Activated CD4-positive, alpha-beta memory T cell treated with anti-CD3 and anti-CD28 coated beads for 36 hours (primary cell): ENCODE measurements around the gene C3orf85. TPM values are rescaled to one million over a fixed set of nuclear protein-coding genes. Genes with fewer than 3 reads are reported as not detected.

Experiments
- CTCF ChIA-PET: fragments of 350-600 bp; sonication (Branson Sonifier 250); formaldehyde crosslinking; loops from one replicate; lab custom pipeline; 2021; ENCODE audit warnings: antibody characterized with exemption, inconsistent platforms; lab: Charles Lee
- POLR2A ChIA-PET: fragments of 350-600 bp; sonication (Branson Sonifier 250); formaldehyde crosslinking; loops from one replicate; lab custom pipeline; 2021; ENCODE audit warnings: antibody characterized with exemption; lab: Charles Lee
- DNase-seq: peaks from one replicate; pipeline ENCODE4 v3.0.0-alpha.2; 2020
- H3K27ac Mint-ChIP-seq: one replicate; pipeline ENCODE4 v1.8.0; 2021; ENCODE audit warnings: mixed read lengths
- H3K27me3 Mint-ChIP-seq: one replicate; pipeline ENCODE4 v1.8.0; 2021; ENCODE audit warnings: mixed read lengths
- H3K36me3 Mint-ChIP-seq: one replicate; pipeline ENCODE4 v1.8.0; 2021; ENCODE audit warnings: mixed read lengths
- H3K4me1 Mint-ChIP-seq: one replicate; pipeline ENCODE4 v1.8.0; 2021; ENCODE audit warnings: low read depth, mixed read lengths
- H3K4me3 Mint-ChIP-seq: one replicate; pipeline ENCODE4 v1.8.0; 2021; ENCODE audit warnings: mild to moderate bottlenecking, mixed read lengths
- H3K9me3 Mint-ChIP-seq: one replicate; pipeline ENCODE4 v1.8.0; 2021; ENCODE audit warnings: mixed read lengths
- intact Hi-C: fragments of 100-400 bp; cut with micrococcal nuclease; formaldehyde crosslinking; loops from one replicate; pipeline ENCODE4 v1.15.1; 2023
- total RNA-seq, 2 experiments: library from RNA; stranded (reverse); gene quantifications; one replicate each; pipeline ENCODE4 v1.2.3, GENCODE V29; 2021

C3orf85 gene, protein sequence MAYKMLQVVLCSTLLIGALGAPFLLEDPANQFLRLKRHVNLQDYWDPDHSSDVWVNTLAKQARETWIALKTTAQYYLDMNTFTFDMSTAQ
- not detected for total RNA-seq

DNA sequence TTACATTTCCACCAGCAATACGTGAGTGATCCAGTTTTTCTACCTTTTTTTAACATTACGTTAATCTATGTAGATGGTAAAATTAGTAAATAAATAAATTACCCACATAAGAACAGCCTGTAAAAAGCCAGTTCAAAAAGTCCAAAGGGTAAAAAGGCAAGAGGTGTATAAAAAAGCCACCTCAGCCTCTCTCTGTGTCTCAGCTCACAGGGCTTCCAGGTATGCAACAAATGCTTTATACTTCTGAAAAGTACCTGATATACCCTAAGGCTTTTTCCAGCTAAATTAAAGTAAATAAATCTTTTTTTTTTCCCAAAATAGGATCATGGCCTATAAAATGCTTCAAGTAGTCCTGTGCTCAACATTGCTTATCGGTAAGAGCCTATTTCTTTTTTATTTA is at the start of gene C3orf85:
Gene C3orf85 (plus strand): TSS at position 197 of the 400 bp plus-strand sequence. CDS start 129 bp downstream, at position 326.
- DNase-seq = no peak
- intact Hi-C loops = no loop called here
- no peak within 1 kb of the TSS for H3K27ac Mint-ChIP-seq
- no peaks in the 10 kb centered on the region for H3K36me3 Mint-ChIP-seq
- no peaks in the 10 kb centered on the region for H3K4me1 Mint-ChIP-seq
- ChIA-PET CTCF (no interaction called here), POLR2A (no interaction called here)
- no peaks in the 10 kb centered on the region for H3K27me3 Mint-ChIP-seq
- H3K9me3 Mint-ChIP-seq = no peaks in the 10 kb centered on the region
- no peak within 1 kb of the TSS for H3K4me3 Mint-ChIP-seq

DNA sequence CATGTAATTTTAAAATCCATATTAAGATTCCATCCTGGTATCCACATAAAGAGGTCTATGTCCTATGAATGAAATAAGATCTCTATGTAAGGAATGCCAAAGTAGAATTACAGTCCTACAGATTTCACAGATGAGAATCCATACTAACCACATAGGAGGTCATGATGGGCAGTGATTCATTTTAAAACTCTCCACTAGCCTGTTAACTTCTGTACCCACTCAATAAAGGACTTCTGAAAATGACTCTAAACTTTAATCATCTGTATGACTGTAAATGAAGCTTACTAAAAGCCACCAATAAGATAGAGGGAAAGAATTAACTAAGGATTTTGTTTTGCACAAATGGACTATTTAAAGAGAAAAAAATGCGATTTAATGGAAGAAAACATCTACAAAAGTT is 47.3 kb upstream of the C3orf85 start:
- Mint-ChIP-seq H3K27ac (no peak overlapping the region), H3K4me1 (no peaks in the 10 kb centered on the region), H3K36me3 (no peaks in the 10 kb centered on the region), H3K27me3 (peaks cover 9% of the 10 kb centered on the region), H3K4me3 (no peak overlapping the region), H3K9me3 (no peaks in the 10 kb centered on the region)
- CTCF ChIA-PET = no interaction called here
- POLR2A ChIA-PET = no interaction called here
- DNase-seq = no peak
- intact Hi-C loops = no loop called here

GRCh38 chr3:109091846-109092245 is 44.7 kb upstream of the C3orf85 start:
- Mint-ChIP-seq H3K27me3 (peaks cover 9% of the 10 kb centered on the region), H3K36me3 (no peaks in the 10 kb centered on the region), H3K4me1 (no peaks in the 10 kb centered on the region), H3K9me3 (no peaks in the 10 kb centered on the region), H3K4me3 (no peak overlapping the region), H3K27ac (no peak overlapping the region)
- DNase-seq = no peak
- ChIA-PET POLR2A (interaction anchor here (0.7 kb wide), 1 partner anchor 1831 kb away, joined by 3 read pairs; no protein-coding TSS in a partner anchor), CTCF (interaction anchor here (1.2 kb wide), 1 partner anchor 68 kb away, joined by 3 read pairs; no protein-coding TSS in a partner anchor)
- intact Hi-C loops = no loop called here

DNA sequence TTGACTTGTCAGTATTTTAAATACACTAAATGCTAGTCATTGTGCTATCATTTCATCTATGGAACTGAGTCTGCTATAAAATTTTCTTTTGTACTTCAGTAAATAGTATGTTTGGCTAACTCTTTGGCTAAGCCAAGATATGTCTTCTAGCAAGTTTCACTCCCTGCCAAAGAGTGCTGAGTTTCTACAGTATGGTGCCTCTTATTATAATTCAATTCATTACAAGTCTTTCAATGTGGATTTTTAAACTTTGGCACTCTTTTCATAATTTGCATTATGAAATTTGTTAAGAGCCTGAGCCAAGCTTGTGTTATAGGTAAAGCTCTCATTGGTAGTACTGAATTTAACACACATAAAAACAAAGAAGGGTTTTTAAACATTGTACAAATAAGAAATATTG is 43.0 kb upstream of the C3orf85 start:
- no peaks in the 10 kb centered on the region for H3K9me3 Mint-ChIP-seq
- peaks cover 7% of the 10 kb centered on the region for H3K27me3 Mint-ChIP-seq
- POLR2A ChIA-PET = no interaction called here
- no peaks in the 10 kb centered on the region for H3K4me1 Mint-ChIP-seq
- CTCF ChIA-PET = no interaction called here
- no peak for DNase-seq
- intact Hi-C loops = no loop called here
- no peak overlapping the region for H3K27ac Mint-ChIP-seq
- H3K4me3 Mint-ChIP-seq = no peak overlapping the region
- H3K36me3 Mint-ChIP-seq = no peaks in the 10 kb centered on the region

- POLR2A ChIA-PET = no interaction called here
- Mint-ChIP-seq H3K27me3 (peaks cover 4% of the 10 kb centered on the region), H3K27ac (no peak overlapping the region), H3K36me3 (no peaks in the 10 kb centered on the region), H3K4me1 (no peaks in the 10 kb centered on the region), H3K9me3 (no peaks in the 10 kb centered on the region), H3K4me3 (no peak overlapping the region)
- intact Hi-C loops = no loop called here
- CTCF ChIA-PET = interaction anchor here (1.3 kb wide), 1 partner anchor 13 kb away, joined by 3 read pairs; no protein-coding TSS in a partner anchor
- DNase-seq = no peak
Measured at GRCh38 chr3:109095166-109095565, 41.4 kb upstream of the C3orf85 start.

DNA sequence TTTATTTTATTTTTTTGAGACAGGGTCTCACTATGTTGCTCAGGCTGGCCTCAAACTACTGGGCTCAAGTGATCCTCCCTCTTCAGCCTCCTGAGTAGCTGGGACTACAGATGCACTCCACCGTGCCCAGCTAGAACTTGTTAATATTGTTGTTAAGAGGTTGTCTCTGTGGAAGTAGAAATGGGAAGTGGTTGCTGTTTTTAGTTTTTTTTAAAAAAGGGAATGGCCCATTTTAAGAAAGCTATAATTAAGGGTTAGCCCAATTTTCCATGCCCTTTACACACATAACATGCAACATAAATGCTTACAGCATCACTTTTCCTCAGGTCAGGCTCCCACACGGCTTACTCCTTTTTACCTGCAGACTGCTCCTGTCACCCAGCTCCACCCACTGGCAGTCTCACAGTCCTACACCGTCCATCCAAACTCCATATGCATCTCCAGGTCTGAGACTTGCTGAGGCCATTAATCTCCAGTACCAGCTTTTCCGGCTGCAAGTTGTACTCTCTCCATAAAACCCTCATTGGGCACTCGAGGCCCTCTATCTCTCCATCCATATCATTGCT is 38.4 kb upstream of the C3orf85 start:
- peak; percentile 14 for DNase-seq
- no peak overlapping the region for H3K27ac Mint-ChIP-seq
- intact Hi-C loops = no loop called here

DNA sequence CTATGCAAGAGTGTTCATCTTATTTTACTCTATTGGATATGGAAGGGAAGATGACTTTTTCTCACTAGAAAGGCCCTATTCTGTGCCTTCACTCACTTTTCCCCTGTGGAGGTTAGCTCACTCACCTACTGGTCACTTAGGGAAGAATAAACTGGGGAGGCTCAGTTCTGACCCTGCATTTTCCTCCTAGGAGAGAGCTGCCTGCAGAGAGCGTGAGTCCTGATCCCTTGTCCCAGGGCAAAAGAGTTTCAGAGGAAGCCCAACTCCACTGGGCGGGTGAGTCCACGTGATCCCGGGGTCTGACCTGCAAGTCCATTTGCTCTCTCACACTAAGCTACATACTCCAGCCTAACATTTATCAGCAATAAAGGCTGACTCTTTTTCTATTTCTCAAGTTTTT is 26.9 kb upstream of the C3orf85 start:
- ChIA-PET CTCF (no interaction called here), POLR2A (no interaction called here)
- Mint-ChIP-seq H3K4me3 (no peak overlapping the region), H3K27ac (no peak overlapping the region), H3K36me3 (no peaks in the 10 kb centered on the region), H3K9me3 (no peaks in the 10 kb centered on the region), H3K27me3 (peaks cover 14% of the 10 kb centered on the region), H3K4me1 (no peaks in the 10 kb centered on the region)
- DNase-seq = no peak
- intact Hi-C loops = no loop called here

More for the DNA sequence above, 38.4 kb upstream of the C3orf85 start:
- Mint-ChIP-seq H3K4me1 (no peaks in the 10 kb centered on the region), H3K9me3 (no peaks in the 10 kb centered on the region), H3K4me3 (no peak overlapping the region), H3K36me3 (no peaks in the 10 kb centered on the region), H3K27me3 (peaks cover 2% of the 10 kb centered on the region)
- ChIA-PET CTCF (interaction anchor here (1.3 to 1.5 kb wide), 3 partner anchors 15 to 75 kb away, joined by 3 to 8 read pairs (median 4); no protein-coding TSS in a partner anchor), POLR2A (no interaction called here)

DNA sequence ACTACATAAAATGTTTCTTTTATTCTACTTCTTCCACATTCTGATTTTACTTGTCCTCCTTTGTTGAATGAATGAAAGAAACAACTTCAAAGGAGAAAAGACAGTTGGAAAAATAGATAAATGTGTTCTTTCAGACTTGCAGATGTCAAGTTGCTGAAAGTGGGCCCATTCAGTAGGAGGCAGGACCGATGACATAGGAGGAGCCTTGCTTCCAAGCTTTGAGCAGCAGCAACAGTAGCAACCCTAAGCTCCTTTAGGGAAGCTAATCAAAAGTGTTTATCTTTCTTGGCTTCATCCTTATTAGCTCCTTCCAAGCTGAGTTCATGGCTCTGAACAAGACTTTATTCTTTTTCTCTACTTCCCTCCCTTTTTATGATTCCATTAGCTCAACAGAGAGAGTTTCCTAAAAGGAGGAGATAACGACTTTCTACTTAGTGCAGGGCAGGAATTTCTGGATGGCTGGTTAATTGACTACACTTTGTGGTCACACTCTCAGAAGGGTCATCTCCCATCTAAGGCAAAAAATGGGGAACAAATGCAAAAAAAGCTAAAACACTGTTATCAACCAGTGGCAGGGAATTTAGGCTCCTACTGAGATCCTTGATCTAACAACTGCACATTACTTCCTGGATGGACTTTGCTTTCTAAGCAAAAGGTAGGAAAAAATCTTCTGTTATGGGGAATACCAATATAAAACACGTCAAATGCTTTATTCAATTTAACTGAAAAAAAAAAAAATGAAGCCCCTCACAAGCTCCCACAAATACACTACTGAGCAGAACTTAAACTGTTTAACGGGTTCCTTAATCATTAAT is 23.4 kb upstream of the C3orf85 start:
- no peak for DNase-seq
- POLR2A ChIA-PET = no interaction called here
- Mint-ChIP-seq H3K27ac (no peak overlapping the region), H3K27me3 (peaks cover 10% of the 10 kb centered on the region), H3K9me3 (no peaks in the 10 kb centered on the region), H3K4me1 (no peaks in the 10 kb centered on the region), H3K36me3 (no peaks in the 10 kb centered on the region), H3K4me3 (no peak overlapping the region)
- CTCF ChIA-PET = no interaction called here
- intact Hi-C loops = no loop called here

DNA sequence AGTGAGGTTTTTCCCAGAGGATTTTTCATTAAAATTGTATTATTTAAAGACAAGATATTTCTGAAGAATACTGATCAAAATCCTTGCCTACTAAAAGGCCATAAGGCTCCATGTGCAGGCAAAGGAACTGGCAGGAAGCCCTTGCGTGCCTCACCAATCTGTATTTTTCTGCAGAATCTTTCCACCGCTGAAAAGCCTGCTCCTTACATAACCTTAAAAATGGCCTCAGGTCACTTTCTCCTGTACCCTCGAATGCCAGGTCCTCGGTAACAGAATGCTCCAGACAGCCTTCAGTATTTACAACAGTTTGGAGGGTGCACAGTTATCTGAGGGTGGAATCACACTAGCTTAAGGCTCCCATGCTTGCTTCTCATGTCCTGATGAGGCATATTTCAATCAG is 21.8 kb upstream of the C3orf85 start:
- no peak overlapping the region for H3K27ac Mint-ChIP-seq
- intact Hi-C loops = no loop called here
- H3K27me3 Mint-ChIP-seq = peaks cover 10% of the 10 kb centered on the region
- CTCF ChIA-PET = no interaction called here
- H3K4me3 Mint-ChIP-seq = no peak overlapping the region
- DNase-seq = no peak
- POLR2A ChIA-PET = no interaction called here
- no peaks in the 10 kb centered on the region for H3K36me3 Mint-ChIP-seq
- no peaks in the 10 kb centered on the region for H3K9me3 Mint-ChIP-seq
- no peaks in the 10 kb centered on the region for H3K4me1 Mint-ChIP-seq

DNA sequence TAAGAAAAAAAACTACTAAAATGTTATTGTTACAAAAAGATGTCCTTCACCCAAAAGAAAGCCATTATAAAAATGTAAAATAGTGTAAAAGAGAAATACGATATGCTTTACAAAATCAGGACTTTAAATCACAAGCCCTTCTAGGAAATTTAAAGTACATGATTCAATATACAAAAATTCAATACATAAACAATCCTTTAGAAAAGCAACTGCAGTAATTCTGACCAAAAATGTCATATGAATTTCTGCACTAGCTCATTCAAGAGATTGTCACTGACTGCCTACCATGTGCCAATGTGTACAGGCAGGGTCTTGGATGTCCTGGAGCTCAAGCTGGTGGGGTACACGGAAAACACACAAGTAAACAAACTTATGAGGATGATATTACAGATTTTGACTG is 21.1 kb upstream of the C3orf85 start:
- no peak for DNase-seq
- intact Hi-C loops = no loop called here
- H3K36me3 Mint-ChIP-seq = no peaks in the 10 kb centered on the region
- H3K4me1 Mint-ChIP-seq = no peaks in the 10 kb centered on the region
- no peak overlapping the region for H3K4me3 Mint-ChIP-seq
- ChIA-PET CTCF (no interaction called here), POLR2A (no interaction called here)
- H3K27ac Mint-ChIP-seq = no peak overlapping the region
- peaks cover 8% of the 10 kb centered on the region for H3K27me3 Mint-ChIP-seq
- H3K9me3 Mint-ChIP-seq = no peaks in the 10 kb centered on the region

DNA sequence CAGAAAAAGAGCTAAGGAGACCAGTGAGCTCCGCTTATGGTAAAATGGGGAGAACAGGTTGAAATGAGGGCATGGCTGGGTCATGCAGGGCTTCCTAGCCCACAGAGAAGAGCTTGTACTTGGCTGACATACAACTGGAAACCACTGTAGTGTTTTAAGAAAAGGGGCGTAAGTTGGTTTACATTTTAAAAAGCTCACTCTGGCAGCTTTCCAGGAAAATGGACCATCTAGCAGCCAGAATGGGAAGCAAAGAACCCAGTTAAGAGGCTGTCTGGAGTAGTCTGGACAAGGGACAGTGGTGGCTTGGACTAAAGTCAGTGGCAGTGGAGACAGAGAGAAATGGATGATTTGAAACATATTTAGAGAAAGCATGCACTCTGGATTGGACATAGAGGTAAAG is 20.5 kb upstream of the C3orf85 start:
- ChIA-PET CTCF (no interaction called here), POLR2A (no interaction called here)
- Mint-ChIP-seq H3K9me3 (no peaks in the 10 kb centered on the region), H3K36me3 (no peaks in the 10 kb centered on the region), H3K4me1 (no peaks in the 10 kb centered on the region), H3K27me3 (peaks cover 8% of the 10 kb centered on the region), H3K4me3 (no peak overlapping the region), H3K27ac (no peak overlapping the region)
- DNase-seq = no peak
- intact Hi-C loops = no loop called here

DNA sequence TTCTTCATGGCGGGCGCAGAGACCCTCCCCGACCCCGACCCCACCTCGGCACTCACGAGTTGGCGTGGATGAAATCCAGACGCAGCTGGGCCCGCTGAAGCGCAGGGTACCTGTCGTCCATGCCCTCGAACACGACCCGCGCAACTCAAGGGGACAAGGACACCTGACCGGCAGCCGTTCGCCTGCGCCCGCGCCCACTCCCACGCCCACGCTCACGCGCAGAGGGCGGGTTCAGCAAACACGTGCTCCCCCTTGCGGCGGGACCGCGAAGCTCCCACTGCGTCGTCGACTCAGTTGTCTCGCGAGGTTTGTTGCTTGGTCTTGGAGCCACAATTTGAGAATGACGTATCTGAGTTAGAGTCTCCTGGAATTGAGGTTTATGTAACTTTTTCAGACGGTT is 18.6 kb upstream of the C3orf85 start, which contains the start of gene MORC1:
Gene MORC1 (minus strand): TSS at position 196 of the 400 bp plus-strand sequence. CDS start 75 bp downstream, at position 121.
- no peak for DNase-seq
- Mint-ChIP-seq H3K9me3 (peaks cover 4% of the 10 kb centered on the region), H3K4me1 (no peaks in the 10 kb centered on the region), H3K27me3 (peaks cover 8% of the 10 kb centered on the region), H3K27ac (no peak within 1 kb of the TSS), H3K36me3 (no peaks in the 10 kb centered on the region), H3K4me3 (no peak within 1 kb of the TSS)
- POLR2A ChIA-PET = no interaction called here
- CTCF ChIA-PET = no interaction called here
- intact Hi-C loops = no loop called here
